NCI-H510A (cell line): ENCODE measurements around the gene SCML2.
"Not testable (repeated sequence)": the region's sequence is repeated elsewhere in the genome, so short reads cannot be mapped to it uniquely, and the experiment has no call there.

Experiments
- DNase-seq: peaks from one replicate; lab custom pipeline; 2025; lab: John Stamatoyannopoulos, UW

The SCML2 gene

DNA sequence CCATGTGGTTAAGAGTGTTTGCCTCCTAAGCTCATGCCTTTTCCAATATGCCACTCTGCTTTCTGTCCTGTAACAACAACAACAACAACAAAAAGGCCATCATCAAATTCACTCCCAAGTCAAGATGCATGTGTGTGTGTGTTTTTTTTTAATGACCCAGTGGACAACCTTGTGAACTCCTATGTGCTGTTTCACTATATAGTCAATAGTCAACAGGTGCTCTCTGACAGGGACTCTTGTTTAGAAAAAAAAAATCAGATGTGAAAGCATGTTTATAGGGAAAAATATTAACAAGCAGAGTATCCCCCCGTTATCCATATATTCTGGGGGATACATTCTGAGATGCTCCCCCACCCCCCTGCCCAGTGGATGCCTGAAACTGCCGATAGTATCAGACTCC, 83.2 kb downstream of the SCML2 start:
- no peak for DNase-seq

DNA sequence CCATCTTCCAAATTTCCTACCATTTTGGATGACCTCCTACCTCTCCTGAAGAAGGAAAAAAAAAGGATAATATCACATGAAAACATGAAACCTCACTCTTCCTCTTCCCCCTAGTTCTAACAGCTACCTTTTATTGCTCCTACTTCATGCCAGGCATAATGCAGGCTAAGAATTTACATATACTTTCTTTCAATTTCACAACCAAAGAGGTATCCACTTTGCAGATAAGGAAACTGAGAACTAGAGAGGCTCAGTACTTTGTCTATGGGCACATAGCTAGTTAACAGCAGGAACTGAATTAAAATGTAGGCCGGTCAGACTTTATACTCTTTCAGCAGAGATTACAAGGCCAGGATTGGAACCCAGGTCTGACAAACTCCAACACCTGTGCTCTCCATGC, 99.4 kb downstream of the SCML2 start:
- DNase-seq: no peak

DNA sequence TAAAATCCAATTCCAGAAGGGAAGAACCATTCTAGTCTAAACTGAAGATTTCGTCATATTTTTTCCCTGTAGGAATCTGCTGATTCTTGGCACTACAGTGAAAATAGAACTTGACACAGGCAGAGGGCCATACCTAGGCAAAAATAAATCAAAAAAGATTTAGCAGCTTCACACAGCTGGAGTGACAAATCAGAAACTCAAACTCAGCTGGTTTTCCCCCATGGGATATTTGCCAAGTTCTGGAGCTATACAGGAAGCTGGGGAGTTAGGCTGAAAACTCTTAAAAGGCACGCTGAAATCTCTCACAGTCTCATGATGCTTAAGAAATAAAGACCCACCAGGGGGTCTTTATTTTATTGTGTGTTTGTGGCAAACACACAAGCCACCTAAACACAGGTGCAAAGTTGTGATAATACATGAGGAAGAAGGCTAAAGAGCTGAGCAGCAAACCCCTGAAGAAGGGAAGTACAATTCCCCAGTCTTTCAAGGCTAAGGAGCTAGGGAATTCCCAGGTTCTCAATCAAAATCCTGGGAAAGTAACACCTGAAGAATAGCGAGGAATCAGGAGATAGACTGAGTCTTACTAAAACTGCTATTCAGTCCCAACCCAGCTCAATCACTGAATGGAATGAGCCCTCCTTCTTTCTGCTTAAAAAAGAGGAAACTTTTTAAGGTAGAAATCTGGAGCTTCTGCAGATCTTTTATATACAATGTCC, 101.7 kb downstream of the SCML2 start:
- DNase-seq: no peak

DNA sequence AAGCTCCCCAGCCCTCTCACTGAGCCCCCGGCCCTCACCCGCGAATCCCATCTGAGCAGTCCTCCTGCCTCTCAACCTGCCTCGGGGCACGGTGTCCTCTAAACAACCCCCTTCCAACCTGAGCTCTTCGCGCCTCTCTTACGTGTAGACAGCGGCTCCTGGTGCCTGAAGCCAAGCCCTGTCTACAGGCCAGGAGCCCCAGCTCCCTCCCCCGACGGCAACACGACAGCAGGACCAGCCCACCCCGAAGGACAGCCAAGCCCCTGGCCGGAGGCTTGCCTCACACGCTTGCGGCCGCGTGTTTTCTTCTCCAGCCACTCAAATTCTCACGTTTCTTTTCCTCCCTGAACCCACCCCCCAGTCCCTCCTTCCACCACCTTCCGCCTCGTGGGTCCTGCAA, 124.8 kb downstream of the SCML2 start:
- not testable (repeated sequence) for DNase-seq

DNA sequence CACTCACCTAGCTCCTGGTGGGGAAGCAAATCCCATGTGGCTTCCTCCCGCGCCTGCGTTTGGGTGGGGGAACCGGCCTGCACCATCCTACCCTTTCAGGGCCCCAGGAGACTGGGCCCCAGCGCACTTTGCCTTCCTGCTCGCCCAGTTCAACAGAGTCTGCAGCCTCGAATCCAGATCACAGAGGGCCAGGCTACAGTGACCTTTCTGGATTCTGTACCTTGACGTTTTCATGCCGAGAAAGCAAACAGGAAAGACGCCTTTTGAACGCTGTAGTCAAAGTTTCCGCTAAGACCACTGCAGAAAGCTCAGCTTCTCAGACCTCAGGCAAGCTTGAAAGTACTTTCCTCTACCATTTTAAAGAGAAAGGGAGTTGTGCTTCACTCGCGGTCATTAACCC, 126.4 kb downstream of the SCML2 start:
- DNase-seq: no peak

DNA sequence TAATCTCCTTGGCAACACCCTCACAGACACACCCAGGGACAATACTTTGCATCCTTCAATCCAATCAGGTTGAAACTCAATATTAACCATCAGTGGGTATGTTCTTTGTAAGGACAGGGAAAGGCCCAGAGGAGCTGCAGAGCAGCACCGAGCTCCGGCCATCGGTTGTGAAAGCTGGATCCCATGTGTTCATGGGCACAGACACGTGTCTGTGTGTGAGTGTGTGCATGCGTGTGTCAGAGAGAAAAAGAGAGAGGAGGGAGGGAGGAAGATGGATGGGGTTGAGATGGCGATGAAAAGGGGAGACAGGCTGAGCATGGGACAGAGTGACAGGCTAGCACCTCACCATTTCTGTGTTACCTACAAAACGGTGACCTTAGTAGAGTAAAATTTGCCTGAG, 127.0 kb downstream of the SCML2 start:
- no peak for DNase-seq

DNA sequence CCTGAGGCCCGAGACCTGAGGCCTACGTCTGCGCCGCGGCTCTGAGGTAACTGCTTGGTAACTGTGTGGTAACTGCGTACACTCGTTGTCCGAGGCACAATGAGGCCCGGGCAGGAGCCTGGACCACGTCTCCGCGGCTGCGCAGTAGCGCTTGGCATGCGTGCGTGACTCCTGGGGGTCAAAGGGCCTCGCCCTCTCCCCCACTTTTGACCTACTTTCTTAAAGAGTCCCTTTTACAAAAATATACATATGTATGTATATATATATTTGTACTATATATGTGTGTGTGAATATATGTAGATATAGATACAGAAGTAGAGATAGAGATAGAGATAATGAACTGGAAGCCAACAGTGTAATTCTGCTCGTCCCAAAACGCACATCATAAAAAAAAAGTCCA, 133.7 kb downstream of the SCML2 start, which contains the start of gene BEND2:
TSS of gene BEND2 (minus strand) at position 101 of the 400 bp plus-strand sequence. CDS start 136 bp downstream, outside the sequence.
- no peak for DNase-seq

DNA sequence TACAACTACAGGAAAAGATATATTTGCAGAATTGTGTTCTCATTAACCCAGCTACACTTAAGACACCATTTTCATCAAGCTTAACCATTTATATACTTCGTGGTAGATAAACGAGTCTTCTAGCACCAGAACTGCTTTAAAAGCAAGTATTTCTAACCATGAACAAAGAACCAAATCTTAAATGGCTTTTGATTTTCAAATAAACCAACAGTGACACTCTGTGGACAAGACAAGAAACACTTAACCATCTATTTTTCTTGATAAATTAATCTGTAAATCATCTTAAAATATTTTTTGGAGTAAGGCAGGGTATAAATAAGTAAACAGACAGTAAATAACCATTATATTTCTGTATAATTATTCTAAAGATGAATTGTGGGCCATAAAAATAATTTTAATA, 144.0 kb downstream of the SCML2 start:
- DNase-seq: no peak

DNA sequence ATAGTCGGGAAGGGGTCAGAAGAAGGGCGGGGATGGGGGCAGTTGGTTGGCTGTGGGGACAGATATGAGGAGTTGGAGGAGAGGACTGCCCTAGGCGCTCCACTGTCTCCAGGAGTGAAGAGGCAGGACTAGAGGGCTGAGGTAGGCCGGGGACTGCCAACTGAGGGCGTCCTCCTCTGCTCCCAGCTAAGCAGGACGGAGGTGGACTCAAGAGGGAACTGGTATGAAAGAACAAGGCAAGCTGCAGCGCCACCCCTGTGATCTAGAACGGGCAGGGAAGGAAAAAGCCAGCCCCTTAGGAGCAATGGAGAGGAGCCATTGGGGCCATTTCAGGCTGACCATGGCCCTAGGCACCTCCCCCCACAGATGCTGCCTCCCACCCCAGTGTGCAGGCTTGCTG, 147.8 kb downstream of the SCML2 start:
- no peak for DNase-seq

DNA sequence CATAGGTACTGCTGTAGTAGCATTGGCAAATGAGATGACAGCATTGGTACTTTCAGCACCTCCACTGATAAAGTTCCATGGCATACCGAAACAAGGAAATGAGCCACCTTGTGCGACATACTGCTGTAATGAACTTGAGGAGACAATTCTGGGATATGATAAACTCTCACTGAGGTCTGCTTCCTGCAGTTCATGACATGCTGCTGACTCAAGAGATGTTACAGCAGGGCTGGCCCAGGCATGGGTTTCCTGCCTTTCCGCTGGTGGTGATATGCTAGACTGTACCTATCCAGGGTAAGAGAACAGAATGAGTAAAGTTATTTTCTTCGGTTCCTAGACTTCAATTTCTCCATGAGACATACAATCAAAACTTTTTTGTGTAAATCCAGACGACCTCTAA, 150.9 kb downstream of the SCML2 start:
- no peak for DNase-seq

DNA sequence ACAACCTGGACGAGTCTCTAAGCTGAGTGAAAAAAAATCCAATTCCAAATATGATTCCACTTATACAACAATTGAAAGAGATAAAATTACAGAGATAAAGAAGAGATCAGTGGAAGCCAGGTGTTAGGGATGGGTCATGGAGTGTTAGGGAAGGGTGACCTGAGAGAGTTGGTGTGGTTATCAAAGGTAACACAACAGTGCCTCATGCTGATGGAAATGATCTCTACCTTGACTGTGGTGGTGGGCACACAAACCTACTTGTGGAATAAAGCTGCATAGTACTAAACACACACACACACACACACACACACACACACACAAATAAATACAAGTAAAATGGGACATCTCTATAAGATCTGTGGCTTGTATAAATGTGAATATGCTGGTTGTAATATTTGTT, 159.8 kb downstream of the SCML2 start:
- DNase-seq: peak; percentile 7
